Measurements from ENCODE around the gene PTPN14. TPM values are rescaled to one million over a fixed set of nuclear protein-coding genes. Genes with fewer than 3 reads are reported as not detected.
"Not testable (repeated sequence)": the region's sequence is repeated elsewhere in the genome, so short reads cannot be mapped to it uniquely, and the experiment has no call there.

Gene PTPN14
- total RNA-seq, 2 donors from 2014 or later: 13.5 to 23.5 TPM

DNA sequence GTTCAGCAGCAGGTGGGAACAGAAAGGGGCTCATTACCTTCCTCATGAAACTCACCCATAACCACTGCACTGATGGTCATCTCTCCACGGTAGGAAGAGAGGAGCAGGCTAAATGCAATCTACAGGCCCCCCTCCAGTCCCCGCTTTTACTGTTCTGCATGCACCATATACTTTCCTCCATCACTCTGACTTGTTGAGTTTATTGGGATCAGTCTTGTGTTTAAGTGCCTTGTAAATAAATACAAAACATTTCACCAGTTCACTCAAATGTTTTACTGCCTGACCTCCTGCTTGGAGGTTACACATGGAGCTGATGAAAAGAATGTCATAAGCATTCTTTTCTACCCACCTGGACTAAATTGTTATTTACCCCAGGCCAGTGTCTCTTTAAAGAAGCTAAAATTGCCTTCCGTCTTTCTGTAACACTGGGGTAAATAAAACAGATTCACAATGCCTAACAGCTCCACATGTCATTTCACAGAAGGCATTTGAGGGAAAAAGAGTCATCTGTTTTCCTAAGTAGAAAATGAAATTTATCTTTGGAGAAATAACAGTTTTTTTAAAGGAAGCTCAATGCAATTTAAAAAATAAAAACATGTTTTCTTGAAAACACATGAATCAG lies 30.7 kb downstream of the PTPN14 start:
- Mint-ChIP-seq H3K27ac (no peak overlapping the region), H3K9me3 (no peaks in the 10 kb centered on the region), H3K36me3 (ENCODE audit: insufficient read depth in 2 of 2) (no peaks in the 10 kb centered on the region), H3K27me3 (ENCODE audit: low read depth) (no peaks in the 10 kb centered on the region), H3K4me3 (no peak overlapping the region), H3K4me1 (ENCODE audit: low read depth) (peaks cover 20% of the 10 kb centered on the region)
- DNase-seq: no peak
- ATAC-seq (replicated peaks in 1 of 2): no peak

DNA sequence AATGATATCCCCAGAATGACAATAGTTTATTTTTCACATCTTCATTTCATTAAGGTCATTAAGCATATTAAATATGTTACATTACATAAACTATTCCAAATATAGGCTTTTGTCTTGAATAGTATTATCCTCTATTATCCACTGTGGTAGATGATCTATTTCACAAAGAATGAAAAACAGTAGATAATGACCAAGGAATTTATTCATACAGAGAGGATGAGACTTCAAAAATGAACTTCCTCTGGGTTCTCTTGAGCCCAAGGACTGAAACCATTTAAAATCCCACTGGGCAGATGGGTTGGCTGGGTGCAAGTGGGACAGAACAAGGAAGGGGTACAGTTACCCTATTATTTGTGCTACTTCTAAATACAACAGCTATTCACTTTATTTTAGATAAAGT lies 33.0 kb downstream of the PTPN14 start:
- ATAC-seq (replicated peaks in 1 of 2) (no peak), DNase-seq (no peak)
- Mint-ChIP-seq H3K27me3 (ENCODE audit: low read depth) (no peaks in the 10 kb centered on the region), H3K4me1 (ENCODE audit: low read depth) (peaks cover 28% of the 10 kb centered on the region), H3K4me3 (no peak overlapping the region), H3K9me3 (no peaks in the 10 kb centered on the region), H3K36me3 (ENCODE audit: insufficient read depth in 2 of 2) (no peaks in the 10 kb centered on the region), H3K27ac (no peak overlapping the region)

DNA sequence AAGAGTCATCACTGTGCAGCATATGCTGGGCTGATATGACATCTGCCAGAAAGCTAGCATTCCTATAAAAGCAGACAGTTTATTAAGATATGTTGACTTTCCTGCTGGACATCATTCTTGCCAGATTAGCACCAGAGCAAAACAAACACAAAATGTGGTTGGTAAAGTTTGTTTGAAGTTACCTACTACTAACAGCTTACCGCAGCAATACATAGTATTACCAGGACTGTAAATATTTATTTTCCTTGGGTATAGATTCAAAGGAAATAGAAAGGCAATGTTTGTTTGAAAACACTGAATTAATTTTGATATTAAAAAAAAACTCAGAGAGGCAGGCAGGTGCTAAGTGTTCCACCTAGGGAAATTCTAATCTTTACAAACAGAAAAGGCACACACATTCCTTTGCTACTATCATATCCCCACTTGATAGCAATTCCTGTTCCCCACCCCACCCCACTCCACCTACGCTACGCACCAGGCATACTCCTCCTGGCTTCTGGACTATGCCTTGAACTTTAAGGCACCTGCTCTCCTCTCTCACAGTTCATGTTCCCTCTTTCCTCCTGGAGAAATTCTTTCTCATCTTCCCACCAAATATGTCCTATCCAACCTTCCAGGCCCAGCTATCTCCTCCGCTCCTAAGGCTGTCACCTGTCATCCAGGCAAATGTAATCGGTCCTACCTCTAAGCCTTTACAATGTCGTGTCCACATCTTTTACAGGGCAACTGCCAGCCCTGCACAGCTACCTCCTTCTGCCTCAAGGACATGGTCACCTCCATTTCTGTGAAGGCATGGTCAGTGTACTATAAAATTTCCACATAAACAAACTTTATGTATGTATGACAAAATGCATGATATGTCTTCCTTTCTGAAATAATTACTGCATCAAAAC lies 34.7 kb downstream of the PTPN14 start:
- Mint-ChIP-seq H3K4me3 (no peak overlapping the region), H3K36me3 (ENCODE audit: insufficient read depth in 2 of 2) (no peaks in the 10 kb centered on the region), H3K4me1 (ENCODE audit: low read depth) (peaks cover 28% of the 10 kb centered on the region), H3K27me3 (ENCODE audit: low read depth) (no peaks in the 10 kb centered on the region), H3K9me3 (peaks cover 0 to 2% of the 10 kb centered on the region in 2 donors), H3K27ac (no peak overlapping the region)
- DNase-seq (no peak), ATAC-seq (replicated peaks in 1 of 2) (no peak)

DNA sequence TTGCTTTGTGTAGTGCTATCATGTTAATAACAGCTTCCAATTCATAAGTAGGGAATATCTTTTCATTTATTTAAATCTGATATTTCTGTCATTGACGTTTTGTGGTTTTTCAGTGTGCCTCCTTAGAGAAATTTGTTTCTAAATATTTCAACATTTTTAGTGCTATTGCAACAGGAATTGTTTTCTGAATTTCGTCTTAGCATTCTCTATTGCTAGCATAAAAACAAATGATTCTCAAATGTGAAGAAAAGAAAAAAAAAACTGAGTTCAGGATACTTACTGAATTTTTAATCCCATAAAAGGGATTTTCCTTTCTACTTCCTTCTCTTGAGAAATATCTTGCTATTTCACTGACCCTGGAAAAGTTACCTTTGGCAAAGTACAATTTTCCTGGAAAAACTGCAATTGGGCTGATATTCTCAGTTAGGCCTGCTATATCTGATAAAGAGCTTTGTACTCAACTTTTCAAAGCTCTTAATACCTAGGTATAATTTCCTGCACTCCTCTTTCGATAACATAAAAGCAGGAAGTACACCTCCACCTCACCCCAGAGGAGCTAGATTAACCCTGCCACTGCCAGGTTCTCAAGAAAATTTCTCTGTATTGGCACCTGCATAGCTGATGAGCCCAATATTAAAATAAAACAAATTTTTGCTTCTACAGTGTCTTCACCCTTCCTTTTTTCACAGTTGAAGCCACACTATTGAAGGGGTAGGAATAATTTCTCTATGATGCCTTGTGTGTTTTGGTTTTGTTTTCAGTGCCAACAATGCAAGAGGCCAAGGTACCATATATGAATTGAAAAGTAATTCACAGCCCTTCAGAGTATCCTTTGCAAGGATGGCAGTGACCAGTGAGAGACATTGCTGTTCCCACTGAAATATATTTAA lies 35.6 kb downstream of the PTPN14 start:
- DNase-seq: no peak
- peaks cover 0 to 2% of the 10 kb centered on the region in 2 donors for H3K9me3 Mint-ChIP-seq
- no peak for ATAC-seq (replicated peaks in 1 of 2)

DNA sequence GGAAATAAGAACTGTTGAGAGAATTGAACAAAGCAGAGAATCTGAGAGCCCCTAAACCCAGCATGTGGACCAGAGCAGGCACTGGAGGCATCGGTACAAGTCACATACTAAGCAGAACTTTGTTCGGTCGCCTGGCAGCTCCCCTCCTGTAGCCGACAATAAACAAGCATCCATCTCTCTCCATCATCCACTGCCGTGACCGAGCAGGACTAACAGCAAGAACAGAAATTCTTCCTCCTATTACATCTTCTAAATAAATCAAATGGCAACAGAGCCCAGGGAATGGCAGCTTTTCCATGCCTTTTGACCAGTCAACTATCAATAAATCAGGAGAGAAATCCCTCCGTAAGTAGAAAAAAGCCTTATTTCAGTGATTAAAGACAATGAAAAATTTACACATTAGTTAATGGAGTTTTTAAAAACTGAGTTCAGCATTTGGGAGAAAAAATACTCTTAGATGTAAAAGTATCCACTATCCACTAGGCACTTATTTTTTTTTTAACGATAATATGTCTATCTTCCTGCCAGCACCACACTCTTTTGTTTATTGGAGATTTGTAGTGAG lies 36.5 kb downstream of the PTPN14 start:
- Mint-ChIP-seq H3K9me3 (peaks cover 0 to 2% of the 10 kb centered on the region in 2 donors), H3K4me3 (no peak overlapping the region), H3K4me1 (ENCODE audit: low read depth) (peaks cover 28% of the 10 kb centered on the region), H3K27me3 (ENCODE audit: low read depth) (no peaks in the 10 kb centered on the region), H3K36me3 (ENCODE audit: insufficient read depth in 2 of 2) (peaks cover 0 to 2% of the 10 kb centered on the region in 2 donors), H3K27ac (no peak overlapping the region)
- ATAC-seq (replicated peaks in 1 of 2): no peak
- DNase-seq: no peak

More for the DNA sequence above, 35.6 kb downstream of the PTPN14 start:
- peaks cover 0 to 2% of the 10 kb centered on the region in 2 donors for H3K36me3 Mint-ChIP-seq (ENCODE audit: insufficient read depth in 2 of 2)
- H3K27me3 Mint-ChIP-seq (ENCODE audit: low read depth): no peaks in the 10 kb centered on the region
- H3K4me3 Mint-ChIP-seq: peak overlapping the region in 1 of 2 donors; percentile 20
- peaks cover 28% of the 10 kb centered on the region for H3K4me1 Mint-ChIP-seq (ENCODE audit: low read depth)
- no peak overlapping the region for H3K27ac Mint-ChIP-seq

DNA sequence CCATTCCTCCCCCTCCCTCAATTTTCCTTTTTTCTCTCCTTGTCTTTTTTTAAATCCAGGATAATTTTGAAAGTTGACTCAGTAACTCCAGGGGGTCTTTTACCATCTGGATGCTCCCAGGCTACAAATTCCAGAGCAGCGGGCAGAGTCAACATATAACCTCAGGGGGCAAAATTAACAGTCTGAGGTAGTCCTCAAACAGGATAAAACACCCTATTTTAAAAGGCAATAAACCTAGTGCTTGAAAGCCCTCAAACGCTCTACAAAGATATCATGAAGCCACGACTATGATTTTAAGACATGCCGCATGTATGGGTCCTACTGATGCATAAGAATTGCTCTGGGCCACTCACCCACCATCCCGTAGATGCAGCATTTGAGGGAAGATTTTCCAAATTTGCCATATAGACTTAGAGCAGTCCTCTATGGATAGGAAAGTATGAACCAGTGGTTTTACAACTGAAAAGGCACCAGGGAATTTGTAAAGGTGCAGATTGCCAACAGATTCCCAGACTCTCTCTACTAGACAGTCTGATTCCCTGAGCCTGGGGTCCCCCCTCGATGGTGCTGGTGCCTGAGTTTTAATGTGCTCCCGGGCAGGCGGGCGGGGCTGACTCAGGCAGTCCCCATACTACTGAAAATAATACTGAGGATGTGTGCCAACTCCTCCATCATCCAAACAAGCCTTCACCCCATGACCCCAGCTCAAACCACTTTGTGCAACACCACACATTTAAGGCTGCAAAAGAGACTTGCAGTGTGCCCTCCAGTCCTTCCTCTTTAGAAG lies 37.2 kb downstream of the PTPN14 start:
- DNase-seq (no peak), ATAC-seq (replicated peaks in 1 of 2) (no peak)
- Mint-ChIP-seq H3K9me3 (peaks cover 0 to 2% of the 10 kb centered on the region in 2 donors), H3K4me1 (ENCODE audit: low read depth) (peaks cover 28% of the 10 kb centered on the region), H3K4me3 (no peak overlapping the region), H3K27ac (no peak overlapping the region), H3K27me3 (ENCODE audit: low read depth) (no peaks in the 10 kb centered on the region), H3K36me3 (ENCODE audit: insufficient read depth in 2 of 2) (peaks cover 0 to 2% of the 10 kb centered on the region in 2 donors)

DNA sequence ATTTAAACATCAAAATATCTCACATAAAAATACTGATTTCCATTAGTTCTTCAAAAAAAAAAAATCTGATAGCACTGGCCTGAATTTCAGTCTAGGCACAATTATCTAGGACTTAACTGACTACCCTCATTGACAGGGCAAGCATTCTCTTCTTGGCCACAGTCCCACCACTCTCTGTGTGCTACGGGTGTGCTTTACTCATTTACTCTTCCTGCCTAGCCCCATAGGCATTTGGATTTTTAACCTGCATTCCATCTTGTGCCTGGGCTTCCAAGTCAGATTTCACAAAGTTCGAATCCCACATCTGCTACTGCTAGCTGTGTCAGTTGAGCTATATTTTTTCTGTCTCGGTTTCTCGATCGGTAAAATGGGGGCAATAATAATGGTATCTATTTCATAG lies 38.0 kb downstream of the PTPN14 start:
- Mint-ChIP-seq H3K4me3 (no peak overlapping the region), H3K36me3 (ENCODE audit: insufficient read depth in 2 of 2) (peaks cover 0 to 2% of the 10 kb centered on the region in 2 donors), H3K27ac (no peak overlapping the region), H3K9me3 (peaks cover 0 to 2% of the 10 kb centered on the region in 2 donors), H3K27me3 (ENCODE audit: low read depth) (peaks cover 3% of the 10 kb centered on the region), H3K4me1 (ENCODE audit: low read depth) (peaks cover 28% of the 10 kb centered on the region)
- ATAC-seq (replicated peaks in 1 of 2): no peak
- no peak for DNase-seq

DNA sequence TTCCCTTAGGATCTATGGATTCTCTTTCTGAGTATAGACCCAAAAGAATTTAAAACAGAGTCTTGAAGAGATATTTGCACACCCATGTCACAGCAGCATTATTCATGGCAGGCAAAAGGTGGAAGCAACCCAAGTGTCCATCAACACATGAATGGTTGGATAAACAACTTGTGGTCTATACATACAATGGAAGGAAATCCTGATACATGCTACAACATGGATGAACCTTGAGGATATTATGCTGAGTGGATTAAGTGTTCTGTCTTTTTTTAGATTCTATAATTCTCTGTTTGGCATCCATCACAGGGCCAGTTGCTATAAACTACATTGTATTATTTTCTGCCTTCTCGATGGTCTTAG lies 39.8 kb downstream of the PTPN14 start:
- Mint-ChIP-seq H3K36me3 (ENCODE audit: insufficient read depth in 2 of 2) (peaks cover 0 to 2% of the 10 kb centered on the region in 2 donors), H3K9me3 (peaks cover 0 to 2% of the 10 kb centered on the region in 2 donors)

DNA sequence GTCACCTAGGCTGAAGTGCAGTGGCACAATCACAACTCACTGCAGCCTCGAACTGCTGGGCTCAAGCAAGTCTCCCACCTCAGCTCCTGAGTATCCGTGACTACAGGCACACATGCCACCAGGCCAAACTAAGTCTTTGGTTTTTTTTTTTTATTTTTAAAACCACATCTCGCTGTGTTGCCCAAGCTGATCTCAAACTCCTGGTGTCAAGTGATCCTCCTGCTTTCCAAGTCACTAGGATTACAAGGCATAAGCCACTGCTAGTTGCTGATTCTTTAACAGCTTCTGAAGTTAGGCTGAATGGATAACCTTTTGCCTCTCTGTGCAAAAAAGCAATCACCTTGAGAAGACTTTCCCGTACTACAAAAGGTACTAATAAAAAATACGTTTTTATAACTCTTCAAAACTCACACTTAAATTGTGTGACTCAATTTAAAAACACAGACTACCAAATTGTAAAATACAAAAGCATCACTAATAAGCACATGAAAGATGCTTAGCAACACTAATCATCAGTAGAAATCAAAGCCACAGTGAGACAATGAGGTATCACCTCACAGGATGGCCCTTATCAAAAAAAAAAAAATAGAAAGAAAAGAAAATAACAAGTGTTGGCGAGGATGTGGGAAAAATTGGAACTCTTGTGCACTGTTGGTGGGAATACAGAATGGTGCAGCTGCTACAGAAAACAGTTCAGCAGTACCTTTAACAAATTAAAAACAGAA lies 40.3 kb downstream of the PTPN14 start:
- ATAC-seq (replicated peaks in 1 of 2) (no peak), DNase-seq (no peak)
- Mint-ChIP-seq H3K27me3 (ENCODE audit: low read depth) (peaks cover 14% of the 10 kb centered on the region), H3K4me1 (ENCODE audit: low read depth) (peaks cover 28% of the 10 kb centered on the region), H3K9me3 (peaks cover 0 to 2% of the 10 kb centered on the region in 2 donors), H3K36me3 (ENCODE audit: insufficient read depth in 2 of 2) (peaks cover 0 to 2% of the 10 kb centered on the region in 2 donors), H3K27ac (no peak overlapping the region), H3K4me3 (no peak overlapping the region)

More for the DNA sequence above, 39.8 kb downstream of the PTPN14 start:
- ATAC-seq (replicated peaks in 1 of 2): no peak
- Mint-ChIP-seq H3K27ac (no peak overlapping the region), H3K4me1 (ENCODE audit: low read depth) (peaks cover 32% of the 10 kb centered on the region), H3K27me3 (ENCODE audit: low read depth) (peaks cover 14% of the 10 kb centered on the region), H3K4me3 (no peak overlapping the region)
- no peak for DNase-seq

DNA sequence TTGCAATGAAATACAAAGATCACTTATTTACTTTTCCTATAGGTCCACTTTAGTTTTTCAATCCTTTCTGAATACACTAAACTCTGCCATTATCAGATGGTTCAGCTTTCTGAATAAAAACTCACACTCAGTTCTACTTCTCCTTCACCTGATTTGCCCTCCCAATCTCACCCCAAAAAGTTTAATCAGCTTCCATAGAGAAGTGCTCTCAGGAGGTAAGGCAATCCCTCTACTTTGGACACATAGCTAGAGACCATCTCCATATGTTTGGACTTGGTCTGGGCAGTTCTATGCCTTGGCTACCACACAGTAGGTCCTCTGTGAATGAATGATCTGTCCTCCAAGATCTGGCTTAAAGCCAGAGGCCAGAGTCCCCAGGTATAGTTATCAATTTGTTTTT lies 40.9 kb downstream of the PTPN14 start:
- Mint-ChIP-seq H3K4me3 (no peak overlapping the region), H3K4me1 (ENCODE audit: low read depth) (peaks cover 22% of the 10 kb centered on the region), H3K27ac (no peak overlapping the region), H3K36me3 (ENCODE audit: insufficient read depth in 2 of 2) (peaks cover 0 to 2% of the 10 kb centered on the region in 2 donors), H3K27me3 (ENCODE audit: low read depth) (peaks cover 14% of the 10 kb centered on the region), H3K9me3 (peaks cover 0 to 2% of the 10 kb centered on the region in 2 donors)
- ATAC-seq (replicated peaks in 1 of 2) (no peak), DNase-seq (no peak)

DNA sequence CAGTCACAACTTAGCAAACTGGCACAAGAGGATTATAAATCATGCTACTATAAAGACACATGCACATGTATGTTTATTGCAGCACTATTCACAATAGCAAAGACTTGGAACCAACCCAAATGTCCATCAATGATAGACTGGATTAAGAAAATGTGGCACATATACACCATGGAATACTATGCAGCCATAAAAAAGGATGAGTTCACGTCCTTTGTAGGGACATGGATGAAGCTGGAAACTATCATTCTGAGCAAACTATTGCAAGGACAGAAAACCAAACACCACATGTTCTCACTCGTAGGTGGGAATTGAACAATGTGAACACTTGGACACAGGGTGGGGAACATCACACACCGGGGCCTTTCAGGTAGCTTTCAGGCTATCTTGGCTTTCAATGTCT lies 41.8 kb downstream of the PTPN14 start:
- not testable (repeated sequence) for H3K4me3 Mint-ChIP-seq; H3K27ac Mint-ChIP-seq; DNase-seq; H3K9me3 Mint-ChIP-seq; H3K36me3 Mint-ChIP-seq (ENCODE audit: insufficient read depth in 2 of 2); ATAC-seq (replicated peaks in 1 of 2)
- peaks cover 23% of the 10 kb centered on the region for H3K27me3 Mint-ChIP-seq (ENCODE audit: low read depth)
- peaks cover 14% of the 10 kb centered on the region for H3K4me1 Mint-ChIP-seq (ENCODE audit: low read depth)

Measured in activated T-cell treated with anti-CD3 and anti-CD28 coated beads, Interleukin-2, amount 50 U/mL, for 72 hours (primary cell).